ENCODE data around the gene GASK1A.

GASK1A gene

DNA sequence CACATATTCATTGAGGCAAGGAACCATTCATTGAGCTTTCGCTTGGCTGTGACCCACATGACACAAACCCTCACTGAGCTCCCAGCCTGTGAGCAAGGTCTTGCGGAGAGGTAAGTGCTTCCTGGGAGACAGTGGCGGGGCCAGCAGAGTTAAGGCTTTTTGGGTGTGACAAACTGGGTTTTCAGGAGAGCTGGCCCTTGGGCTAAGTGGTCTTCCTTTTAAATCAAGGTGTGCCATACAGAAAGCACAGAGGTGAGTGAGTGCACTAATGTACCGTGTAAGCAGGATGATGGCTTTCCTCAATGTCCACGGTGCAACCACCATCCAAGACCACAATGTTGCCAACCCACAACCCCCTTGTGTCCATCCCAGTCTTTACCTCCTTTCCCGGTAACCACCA, 98.2 kb downstream of the GASK1A start:
- POLR2A ChIA-PET, result no interaction called here
- TF ChIP-seq, protein P1, sequence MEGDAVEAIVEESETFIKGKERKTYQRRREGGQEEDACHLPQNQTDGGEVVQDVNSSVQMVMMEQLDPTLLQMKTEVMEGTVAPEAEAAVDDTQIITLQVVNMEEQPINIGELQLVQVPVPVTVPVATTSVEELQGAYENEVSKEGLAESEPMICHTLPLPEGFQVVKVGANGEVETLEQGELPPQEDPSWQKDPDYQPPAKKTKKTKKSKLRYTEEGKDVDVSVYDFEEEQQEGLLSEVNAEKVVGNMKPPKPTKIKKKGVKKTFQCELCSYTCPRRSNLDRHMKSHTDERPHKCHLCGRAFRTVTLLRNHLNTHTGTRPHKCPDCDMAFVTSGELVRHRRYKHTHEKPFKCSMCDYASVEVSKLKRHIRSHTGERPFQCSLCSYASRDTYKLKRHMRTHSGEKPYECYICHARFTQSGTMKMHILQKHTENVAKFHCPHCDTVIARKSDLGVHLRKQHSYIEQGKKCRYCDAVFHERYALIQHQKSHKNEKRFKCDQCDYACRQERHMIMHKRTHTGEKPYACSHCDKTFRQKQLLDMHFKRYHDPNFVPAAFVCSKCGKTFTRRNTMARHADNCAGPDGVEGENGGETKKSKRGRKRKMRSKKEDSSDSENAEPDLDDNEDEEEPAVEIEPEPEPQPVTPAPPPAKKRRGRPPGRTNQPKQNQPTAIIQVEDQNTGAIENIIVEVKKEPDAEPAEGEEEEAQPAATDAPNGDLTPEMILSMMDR (IDR thresholded peaks at IDR 0.05; ENCODE audit: control extremely low read depth, extremely low read depth, low read depth, missing control alignments), result no peak
- CTCF ChIA-PET, result interaction anchor here (1.8 to 2.2 kb wide), 2 partner anchors 11 to 12 kb away, joined by 5 to 8 read pairs; no protein-coding TSS in a partner anchor
- DNase-seq (ENCODE audit: extremely low spot score), result no peak

DNA sequence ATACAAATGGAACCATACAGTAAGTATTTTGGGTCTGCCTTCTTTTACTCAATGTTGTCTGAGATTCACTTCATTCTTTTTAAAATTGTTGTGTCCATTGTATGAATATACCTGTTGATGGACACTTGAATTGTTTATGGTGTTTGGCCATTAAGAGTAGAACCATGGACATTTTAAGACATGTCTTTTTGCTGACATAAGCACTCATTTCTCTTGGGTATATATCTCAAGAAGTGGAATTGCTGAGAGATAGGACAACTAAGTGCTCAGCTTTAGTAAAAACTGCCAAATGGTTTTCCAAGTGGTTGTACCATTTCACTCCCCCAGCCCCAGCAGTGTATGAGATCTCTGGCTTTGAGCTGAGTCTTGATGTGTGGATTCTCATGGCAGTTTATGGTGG, 98.6 kb downstream of the GASK1A start:
- ChIA-PET POLR2A (no interaction called here), CTCF (interaction anchor here (0.8 to 2.2 kb wide), 3 partner anchors 10 to 14 kb away, joined by 3 to 8 read pairs (median 5); no protein-coding TSS in a partner anchor)
- TF ChIP-seq, protein P1 (IDR thresholded peaks at IDR 0.05; ENCODE audit: control extremely low read depth, extremely low read depth, low read depth, missing control alignments), result no peak
- DNase-seq (ENCODE audit: extremely low spot score), result no peak

DNA sequence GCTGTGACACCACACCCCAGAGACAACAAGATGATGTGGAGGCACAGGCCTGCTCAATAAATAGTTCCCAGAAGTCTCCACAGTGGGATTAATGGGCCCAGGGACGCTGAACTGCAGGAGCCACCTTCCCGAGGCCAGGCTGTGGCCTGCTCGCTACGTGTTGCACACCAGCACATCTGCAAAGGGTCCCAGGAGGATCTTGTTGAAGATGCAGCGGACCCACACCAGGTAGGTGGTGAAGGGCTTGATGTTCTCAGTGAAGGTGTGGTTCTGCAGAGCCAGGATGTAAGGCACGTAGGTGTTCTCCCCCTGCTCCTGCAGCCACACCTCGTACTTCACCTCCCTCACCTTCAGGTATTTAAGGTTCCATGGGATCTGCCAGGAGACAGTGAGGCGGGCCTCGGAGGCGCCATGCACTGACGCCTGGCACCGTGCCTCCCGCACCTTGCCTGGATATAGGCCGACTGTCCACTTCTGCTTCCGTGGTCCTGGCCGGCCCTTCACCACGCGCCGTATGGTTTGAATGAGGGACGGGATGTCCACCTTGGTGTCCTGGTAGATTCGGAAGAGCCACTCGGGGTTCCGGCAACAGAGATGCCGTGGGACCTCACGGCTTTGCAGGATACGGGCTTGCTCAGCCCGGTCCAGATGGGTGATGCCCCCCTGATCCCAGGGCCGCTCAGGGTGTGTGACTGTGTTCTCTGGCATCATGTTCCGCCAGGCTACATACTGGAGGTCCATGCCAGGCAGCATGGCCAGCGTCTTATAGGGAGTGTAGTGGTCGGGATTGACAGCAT, 100.6 kb downstream of the GASK1A start:
- no peak for DNase-seq (ENCODE audit: extremely low spot score)
- TF ChIP-seq, protein P1 (IDR thresholded peaks at IDR 0.05; ENCODE audit: control extremely low read depth, extremely low read depth, low read depth, missing control alignments), result no peak
- CTCF ChIA-PET, result no interaction called here
- POLR2A ChIA-PET, result no interaction called here

DNA sequence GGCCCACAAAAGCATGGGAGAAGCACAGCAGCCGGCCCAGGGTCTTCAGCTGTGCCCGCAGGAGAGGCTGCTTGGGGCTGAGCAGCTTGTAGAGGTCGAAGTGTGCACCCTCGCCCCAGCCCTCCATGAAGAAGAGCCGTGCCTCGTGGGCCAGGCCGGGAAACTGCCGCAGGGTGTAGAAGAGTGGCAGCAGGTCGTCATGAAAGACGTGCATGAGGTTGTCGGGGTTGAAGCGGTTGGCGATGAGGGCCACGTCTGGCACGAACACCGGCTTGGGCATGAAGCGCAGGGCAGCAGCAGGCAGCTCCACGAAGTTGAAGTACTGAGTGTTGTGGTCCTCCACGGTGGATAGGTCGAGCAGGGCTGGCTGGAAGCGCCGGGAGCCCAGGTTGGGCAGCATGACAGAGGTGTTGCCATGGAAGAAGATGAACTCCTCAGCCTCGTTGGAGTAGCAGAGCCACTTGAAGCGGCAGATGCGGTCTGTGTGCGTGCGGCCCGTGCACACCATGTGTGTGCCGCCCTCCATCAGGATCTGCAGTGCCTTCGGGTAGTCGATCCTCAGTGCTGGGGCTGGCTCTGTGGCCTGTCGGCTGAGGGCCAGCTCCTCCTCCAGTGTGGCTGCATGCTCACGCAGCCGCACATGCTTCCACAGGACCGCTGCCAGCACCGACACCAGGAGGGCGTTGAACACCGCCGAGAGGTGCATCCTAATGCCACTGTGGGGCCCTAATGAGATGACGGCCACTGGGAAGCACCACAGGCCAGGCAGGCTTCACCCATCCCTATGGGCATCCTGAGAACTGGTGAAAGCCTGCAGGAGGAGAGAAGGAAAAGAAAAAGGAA, 101.8 kb downstream of the GASK1A start:
- no peak for DNase-seq (ENCODE audit: extremely low spot score)
- POLR2A ChIA-PET, result no interaction called here
- TF ChIP-seq, protein P1 (IDR thresholded peaks at IDR 0.05; ENCODE audit: control extremely low read depth, extremely low read depth, low read depth, missing control alignments), result no peak
- CTCF ChIA-PET, result no interaction called here

DNA sequence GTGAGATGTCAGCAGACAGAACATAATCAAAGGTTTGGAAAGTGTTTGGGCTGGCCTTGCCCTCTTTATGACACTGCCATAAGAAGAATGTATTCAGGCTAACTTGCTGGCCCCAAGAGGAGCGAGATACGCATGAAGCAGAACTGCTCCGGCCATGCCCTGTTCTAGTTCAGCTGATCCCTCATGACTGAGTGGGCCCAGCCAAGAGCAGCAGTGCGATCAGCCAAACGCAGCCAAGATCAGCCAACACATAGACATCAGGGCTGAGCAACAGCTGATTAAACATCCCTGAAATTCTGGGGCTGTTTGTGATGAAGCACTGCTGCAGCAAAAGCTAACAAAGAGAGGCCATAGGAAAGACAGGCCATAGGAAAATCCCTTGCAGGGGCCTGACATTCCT, 102.7 kb downstream of the GASK1A start:
- ChIA-PET CTCF (no interaction called here), POLR2A (no interaction called here)
- no peak for DNase-seq (ENCODE audit: extremely low spot score)
- TF ChIP-seq, protein P1 (IDR thresholded peaks at IDR 0.05; ENCODE audit: control extremely low read depth, extremely low read depth, low read depth, missing control alignments), result no peak

DNA sequence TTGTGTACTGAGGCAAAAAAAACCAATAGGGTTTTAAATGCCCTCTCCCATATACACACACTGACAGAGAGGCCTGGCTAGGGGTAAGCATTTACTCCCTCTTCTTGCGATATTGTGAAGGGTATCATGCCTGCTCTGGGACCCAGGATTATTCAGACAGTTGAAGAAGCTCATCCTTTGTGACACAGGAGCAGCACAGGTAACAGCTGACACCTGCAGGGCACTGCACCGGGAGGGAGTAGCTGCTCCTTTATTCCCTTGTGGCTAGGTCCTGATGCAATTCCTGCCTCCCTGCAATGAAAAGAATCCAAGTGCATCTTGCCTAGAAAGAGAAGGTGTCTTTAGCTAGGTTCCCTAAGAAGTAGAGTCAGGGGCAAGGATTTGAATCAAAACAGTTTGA, 103.3 kb downstream of the GASK1A start:
- TF ChIP-seq, protein P1 (IDR thresholded peaks at IDR 0.05; ENCODE audit: control extremely low read depth, extremely low read depth, low read depth, missing control alignments), result no peak
- CTCF ChIA-PET, result no interaction called here

More for the DNA sequence above, 103.3 kb downstream of the GASK1A start:
- no peak for DNase-seq (ENCODE audit: extremely low spot score)
- POLR2A ChIA-PET, result no interaction called here

All from GM10248 (cell line).